GM04503 (cell line): ENCODE data around the gene UBE3B.
A peak's percentile ranks its signal among the peaks of the same experiment; 100 is the strongest.

ENCODE experiments used
- DNase-seq: peaks from one replicate; pipeline ENCODE4 v3.0.0-alpha.2; 2012; ENCODE audit warnings: low read depth

Gene UBE3B

DNA sequence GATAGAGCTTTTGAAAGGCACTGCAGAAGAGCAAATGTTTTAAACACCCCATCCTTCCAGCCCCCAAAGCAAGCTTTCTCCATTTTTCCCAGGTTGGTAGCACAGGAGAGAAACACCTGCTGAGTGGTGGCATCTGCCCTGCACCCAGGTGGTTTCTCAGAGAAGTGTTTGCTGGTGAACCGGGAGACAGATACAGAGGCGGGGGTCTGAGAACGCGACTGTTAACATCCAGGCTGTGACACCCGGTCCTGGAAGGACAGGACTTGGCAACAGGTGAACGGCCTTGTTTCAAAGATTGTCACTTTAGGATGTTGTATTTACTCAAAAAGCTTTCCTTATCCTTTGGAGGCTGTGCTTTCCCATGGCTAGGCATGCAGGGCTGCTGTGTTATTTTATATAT lies 77.3 kb downstream of the UBE3B start:
- DNase-seq, result no peak

DNA sequence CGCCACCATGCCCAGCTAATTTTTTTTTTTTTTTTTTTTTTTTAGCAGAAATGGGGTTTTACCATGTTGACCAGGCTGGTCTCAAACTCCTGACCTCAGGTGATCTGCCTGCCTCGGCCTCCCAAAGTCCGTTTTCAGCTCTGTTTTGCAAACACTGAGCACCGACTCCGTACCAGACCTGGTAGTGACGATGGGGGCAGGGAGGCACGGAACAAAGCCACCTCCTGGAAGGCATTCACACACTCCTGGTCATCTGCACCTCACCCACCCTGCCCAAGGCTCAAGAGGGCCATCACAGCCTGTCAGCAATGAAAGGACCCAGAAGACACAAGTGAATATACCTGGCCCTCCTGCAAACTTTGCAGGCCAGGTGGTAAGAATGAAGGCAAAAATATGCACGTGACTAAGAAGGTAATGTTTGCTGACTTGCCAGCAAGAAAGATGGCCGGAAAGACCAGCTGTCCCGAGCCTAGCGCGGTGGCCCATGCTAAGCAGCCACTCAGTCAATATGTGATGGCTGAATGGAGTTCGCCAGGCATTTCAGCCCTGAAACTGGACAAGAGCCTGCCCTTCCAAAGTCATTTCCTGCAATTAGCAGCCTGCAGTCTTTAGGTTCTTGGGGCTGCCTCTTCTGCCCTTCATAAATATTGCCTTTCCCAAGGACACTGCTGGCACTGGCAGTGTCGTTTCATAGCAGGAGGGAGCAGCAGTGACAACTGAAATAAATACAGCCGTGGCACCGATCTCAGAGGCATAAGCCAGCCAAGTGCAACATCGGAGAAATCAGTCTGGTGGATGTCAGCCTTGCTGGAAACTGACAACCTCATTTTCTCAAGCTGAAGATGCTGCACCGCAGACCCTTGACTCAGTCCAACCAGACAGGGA lies 78.2 kb downstream of the UBE3B start:
- DNase-seq, result no peak

DNA sequence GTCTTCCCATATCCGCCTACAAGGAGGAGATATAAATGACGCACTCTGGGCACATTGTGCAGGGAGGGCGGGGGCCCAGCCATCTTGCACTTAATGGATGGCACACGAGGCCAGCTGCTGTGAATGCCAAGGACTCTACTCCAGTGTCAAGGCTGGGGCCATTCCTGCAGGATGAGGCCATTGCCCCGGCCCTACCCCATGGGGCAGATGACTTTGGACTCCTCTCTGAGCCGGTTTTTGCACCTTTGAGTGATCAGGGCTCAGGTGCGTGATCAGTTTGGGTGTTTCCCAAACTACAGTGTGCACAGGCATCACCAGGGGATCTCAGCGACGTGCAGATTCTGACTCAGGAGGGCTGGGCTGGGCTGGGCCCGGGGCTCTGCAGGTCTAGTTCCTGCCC lies 79.8 kb downstream of the UBE3B start:
- no peak for DNase-seq

DNA sequence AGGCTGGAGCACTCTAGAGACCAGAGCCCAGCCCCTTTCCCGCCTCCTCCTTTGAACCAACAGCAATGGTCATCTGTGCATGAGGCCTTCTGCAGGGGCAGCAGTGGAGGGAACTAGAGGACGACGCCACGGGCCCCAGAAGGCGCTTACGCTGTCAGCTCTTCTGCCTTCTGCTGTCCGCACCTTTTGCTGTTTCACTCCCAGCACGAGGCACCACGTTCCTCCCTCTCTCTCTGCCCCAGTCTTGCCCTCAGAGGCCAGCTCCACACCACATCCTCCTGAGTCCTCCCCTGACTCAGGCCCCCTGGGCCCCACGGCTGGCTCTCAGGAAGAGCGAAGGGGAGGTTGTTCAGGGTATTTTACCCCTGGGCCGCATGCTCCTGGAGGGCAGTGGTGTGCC lies 80.4 kb downstream of the UBE3B start:
- no peak for DNase-seq

DNA sequence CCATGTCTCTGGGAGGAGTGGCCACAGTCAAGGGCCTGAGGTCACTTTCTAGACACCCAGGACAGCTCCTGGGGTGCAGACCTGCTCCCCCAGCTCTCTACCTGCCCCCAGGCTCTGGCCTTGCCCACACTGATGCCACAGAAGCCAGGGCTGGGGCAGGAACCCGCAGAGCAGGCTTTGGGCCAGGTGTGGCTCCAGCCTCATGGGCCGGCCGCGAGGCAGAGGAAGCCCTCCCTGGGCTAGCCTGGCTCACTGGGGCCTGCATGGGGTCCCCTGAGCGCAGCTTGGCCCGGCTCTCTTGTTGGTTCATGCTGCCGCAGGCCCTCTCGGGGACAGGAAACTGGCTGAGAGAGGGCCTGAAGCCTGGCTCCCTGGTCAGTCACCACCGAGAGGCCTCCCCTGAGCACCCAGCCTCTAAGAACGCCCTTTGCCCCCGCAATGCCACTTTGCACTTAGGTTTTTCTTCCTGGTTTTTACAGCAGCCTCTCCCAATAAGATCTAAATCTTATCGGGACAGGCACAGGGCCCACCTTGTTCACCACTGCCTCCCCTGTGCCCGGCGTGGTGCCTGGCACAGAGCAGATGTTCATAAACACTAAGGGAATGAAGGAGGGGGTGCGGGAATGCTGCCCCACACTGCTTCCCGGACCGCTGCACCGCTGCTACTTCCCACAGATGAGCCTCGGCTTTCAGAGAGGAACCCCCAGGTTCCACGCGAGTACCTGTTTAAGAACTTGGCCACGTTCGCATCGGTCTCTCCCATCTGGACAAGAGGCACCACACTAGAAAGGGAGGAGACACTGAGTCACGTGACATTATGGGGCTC lies 81.2 kb downstream of the UBE3B start:
- DNase-seq, result no peak

DNA sequence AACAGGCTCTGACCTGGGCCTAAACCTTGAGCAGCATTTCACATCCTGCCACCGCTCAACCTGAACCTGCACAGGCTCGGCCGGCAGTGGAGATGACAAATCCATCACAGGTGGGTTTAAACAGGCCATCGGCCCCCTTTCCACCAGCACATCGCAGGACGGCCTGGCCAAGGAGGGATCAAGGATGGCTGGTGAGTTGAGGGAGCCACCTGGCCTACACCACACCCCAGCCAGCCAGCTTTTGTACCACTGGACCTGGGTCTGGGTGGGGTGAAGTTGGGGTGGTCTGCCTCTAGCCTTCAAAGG lies 81.7 kb downstream of the UBE3B start:
- DNase-seq, result no peak

DNA sequence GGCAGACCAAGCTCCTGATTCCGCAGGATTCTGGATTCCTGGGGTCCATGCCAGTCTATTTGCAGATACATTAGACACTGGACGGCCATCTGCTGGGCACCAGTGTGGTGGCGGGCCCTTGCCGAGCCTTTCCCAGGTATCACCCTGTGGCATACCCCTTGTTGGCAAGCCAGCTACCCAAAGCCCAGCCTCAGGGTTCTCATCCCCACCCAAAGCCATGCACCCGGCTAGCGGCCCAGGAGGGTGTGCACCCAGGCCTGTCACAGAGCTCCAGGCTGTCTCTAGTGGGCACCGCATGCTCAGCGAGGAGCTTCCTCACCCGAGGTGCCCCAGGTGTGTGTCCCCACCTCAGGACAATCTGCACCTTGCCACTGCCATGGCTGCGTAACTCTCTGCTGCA lies 82.2 kb downstream of the UBE3B start:
- DNase-seq, result no peak

DNA sequence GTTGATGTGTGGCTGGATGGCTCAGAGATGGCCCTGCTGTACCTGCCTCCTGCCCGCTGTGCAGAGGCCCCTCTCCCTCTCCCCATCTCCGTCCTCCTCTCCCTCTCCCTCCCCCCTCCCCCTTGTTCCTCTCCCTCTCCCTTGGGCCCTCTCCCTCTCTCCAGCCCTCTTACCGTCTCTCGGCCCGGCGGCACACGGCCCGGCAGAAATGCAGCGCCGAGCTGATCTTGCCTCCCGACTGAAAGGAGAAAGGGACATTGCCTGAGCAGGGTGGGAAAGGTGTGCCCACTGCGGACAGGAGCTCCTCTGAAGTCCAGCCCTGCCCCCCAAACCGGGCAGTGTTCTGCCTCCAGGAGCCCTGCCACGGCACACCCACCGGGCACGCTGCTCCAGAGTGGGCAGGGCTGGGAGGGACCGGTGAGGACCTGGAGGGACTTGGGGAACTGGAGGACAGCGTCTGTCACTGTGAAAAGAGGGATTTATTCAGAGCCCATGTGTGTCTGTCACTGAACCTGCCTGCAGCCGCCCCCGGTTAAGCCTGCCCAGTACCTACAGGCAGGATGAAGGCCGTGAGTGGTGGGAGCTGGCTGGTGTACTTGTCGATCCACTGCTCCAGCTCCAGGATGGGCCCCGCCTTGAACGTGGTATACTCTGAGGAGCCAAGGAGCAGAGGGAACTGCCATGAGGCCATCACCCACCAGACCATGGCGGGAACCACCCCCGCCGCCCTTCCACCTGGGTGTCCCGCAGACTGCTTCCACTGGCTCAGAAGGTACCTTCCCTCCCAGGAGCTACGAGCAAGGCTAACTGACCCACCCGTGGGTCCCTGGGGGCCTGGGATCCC lies 83.7 kb downstream of the UBE3B start:
- no peak for DNase-seq

DNA sequence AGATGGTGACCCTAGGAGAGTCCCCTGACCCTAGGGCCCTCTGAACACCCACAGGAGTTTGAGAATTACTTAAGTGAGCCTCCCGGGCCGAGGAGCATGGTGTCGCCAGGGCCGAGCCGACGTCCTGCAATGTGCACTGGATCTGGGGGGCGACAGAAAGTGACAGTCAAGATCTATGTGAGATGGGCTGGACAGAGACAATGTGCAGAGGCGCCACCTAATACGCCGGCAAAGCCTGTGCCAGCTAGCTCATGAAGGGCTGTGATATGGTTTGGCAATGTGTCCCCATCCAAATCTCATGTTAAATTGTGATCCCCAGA lies 84.2 kb downstream of the UBE3B start:
- no peak for DNase-seq

DNA sequence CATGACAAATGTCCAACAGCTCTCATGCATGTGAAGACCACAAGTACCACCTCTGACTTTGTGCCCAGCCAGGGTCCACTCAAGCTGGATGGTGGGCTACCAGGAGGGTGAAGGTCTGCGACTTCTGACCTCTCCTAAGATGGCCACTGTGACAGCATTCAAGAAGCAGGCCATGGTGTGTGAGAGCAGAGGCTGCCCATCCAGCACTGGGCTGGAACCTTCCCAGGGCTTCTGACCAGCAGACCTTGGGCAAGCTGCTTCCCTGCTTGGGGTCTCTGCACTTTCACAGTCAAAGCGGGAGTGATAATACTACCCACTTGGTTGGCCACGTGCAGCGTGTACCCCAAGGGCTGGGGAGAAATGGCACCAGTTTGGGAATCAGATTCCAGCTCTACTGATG lies 85.4 kb downstream of the UBE3B start:
- DNase-seq, result no peak

DNA sequence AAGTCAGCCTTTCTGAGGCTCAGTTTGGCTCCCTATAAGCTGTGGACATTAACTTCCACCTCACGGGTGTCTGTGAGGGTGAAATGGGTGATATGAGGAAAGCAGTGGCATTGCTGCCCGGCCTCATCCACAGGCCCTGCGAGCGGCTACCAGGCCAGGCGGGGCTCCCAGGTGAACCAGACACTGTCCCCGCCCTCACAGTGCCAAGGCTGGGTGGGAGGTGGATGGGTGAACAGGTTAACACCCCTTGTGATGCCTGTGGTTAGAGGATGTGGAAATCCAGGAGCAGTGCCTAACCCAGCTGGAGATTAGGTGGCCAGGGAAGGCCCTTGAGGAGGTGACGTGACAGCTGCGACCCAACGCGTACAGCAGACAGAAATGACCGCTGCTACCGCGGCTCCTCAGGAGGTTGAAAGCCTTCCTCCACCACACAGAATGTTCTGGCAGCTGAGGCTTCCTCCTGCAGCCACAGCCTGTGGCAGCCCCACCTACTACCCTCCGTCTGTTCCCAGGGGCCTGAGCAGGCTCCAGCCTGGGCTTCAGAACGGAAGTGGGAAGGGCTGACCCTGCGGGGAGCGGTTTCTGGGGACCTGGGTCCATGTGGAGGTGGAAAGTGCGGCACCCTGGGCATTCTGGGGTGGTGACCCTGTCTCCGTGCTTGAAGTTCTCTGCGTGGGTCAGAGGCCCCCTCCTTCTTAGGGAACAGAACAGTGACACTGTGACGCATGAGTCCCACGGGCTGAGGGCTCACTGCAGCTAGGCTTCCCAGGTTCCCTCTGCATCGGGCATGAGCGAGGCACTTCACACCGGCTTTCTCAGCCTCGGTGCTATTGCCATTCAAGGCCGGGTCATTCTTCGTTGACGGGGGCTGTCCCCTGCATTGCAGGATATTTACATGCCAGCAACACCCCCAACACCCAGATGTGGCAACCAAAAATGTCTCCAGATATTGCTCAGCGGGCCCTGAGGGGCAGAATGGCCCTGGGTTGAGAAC lies 86.2 kb downstream of the UBE3B start:
- DNase-seq, result no peak

DNA sequence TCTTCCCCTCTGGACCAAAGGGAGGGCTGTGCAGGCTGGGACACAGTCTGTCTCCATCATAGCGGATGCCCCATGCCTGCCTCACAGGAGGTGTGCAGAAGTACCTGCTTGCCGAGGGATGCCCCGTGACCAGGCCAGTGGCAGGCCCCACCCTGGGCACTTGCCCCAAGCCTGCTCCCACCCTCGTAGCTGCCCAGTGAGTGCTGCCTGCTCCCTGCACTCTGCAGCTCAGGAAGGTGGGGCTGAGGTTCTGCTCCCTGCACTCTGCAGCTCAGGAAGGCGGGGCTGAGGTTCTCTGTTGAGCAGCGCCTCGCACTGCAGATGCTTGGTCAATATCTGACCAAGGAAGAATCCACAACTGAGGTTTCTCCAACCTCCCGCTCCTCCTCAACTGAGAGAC lies 89.0 kb downstream of the UBE3B start:
- no peak for DNase-seq

DNA sequence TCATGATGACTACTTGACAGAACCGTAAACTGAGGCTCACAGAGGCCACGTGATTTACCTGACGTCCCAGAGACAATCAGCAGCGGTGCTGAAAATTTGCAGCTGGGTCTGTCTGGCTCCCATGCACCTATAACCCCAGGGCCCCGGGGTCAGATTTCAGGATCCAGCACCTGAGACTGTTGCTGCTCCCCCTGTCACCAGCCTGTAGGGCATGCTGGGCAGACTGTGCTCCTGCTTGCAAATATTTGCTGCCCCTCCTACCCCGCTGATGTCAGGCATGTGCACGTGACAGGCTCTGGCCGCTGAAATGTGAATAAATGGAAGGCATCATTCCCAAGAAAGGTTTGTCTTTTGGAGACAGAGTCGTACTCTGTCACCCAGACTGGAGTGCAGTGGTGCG lies 89.9 kb downstream of the UBE3B start:
- no peak for DNase-seq

DNA sequence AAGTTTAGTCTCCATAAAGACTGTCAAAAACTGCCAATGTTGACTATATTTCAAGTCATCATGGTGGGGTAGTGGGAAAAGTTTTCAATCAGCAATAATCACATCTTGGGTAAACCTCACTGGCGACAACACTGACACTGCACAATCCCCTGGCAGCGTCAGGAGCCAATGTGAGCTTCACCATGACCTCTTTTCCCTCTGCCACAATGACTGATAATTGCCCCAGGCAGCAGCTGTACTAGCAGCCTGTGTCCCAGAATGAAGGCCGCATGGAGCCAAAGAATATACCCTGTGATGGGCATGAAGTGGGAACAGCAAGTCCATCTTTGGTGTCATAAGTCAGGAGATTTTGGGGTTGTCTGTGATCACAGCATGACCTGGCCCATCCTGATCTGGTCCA lies 90.5 kb downstream of the UBE3B start:
- DNase-seq, result no peak

DNA sequence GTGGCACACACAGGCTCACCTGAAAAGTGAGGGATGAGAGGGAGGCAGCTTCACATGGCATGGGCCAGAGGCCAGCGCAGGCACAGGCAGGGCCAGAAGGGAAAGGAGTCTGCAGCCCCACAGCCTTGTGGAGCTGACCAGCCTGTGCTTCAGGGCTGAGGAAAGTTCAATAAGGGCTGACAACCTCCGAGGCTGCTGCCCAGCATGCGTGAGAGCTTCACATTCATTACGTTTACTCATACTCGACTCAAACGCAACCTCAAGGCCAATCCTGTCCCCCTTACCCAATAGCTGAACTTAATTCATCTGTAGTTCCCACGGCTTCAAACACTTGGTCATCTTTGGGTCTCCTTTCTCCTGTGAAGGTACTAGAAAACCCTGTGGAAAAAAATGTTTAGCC lies 91.1 kb downstream of the UBE3B start:
- no peak for DNase-seq

DNA sequence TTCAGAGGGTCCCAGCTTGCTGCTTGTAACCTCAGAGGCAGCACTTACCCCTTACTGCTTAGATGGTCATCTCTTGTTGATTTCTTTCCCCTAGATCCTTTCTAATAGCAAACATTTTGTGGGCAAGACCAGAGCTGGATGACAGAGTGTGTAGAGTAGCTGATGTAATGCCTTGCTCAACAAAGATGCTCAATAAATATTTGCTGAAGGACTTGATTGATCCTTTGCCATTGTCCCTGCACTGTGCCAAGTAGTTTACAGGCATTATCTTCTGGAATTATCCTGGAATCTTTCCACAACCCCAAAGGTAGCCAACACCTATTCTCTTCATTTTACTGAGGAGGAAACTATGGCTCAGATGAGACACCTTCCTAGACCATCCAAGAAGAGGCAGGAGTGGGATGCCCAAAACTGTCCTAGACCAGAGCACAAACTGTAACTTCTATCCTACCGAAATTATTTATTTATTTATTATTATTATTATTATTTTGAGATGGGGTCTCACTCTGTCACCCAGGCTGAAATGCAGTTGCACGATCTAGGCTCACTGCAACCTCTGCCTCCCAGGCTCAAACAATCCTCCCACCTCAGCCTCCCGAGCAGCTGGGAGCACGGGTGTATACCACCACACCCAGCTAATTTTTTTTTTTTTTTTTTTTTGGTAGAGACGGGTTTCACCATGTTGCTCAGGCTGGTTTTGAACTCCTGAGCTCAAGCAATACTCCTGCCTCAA lies 94.5 kb downstream of the UBE3B start:
- DNase-seq, result no peak

DNA sequence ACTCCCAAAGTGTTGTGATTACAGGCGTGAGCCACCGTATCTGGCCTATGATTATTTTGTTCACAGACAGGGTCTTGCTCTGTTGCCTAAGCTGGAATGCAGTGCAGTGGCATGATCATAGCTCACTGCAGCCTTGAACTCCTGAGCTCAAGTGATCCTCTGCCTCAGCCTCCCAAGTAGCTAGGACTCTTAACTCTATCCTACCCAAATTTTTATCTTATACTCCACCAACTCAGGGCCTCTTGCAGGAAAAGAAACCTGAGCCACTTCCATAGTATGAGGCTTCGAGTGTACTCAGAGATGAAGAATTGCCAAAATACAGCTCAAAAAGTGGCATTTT lies 95.0 kb downstream of the UBE3B start:
- DNase-seq, result no peak

DNA sequence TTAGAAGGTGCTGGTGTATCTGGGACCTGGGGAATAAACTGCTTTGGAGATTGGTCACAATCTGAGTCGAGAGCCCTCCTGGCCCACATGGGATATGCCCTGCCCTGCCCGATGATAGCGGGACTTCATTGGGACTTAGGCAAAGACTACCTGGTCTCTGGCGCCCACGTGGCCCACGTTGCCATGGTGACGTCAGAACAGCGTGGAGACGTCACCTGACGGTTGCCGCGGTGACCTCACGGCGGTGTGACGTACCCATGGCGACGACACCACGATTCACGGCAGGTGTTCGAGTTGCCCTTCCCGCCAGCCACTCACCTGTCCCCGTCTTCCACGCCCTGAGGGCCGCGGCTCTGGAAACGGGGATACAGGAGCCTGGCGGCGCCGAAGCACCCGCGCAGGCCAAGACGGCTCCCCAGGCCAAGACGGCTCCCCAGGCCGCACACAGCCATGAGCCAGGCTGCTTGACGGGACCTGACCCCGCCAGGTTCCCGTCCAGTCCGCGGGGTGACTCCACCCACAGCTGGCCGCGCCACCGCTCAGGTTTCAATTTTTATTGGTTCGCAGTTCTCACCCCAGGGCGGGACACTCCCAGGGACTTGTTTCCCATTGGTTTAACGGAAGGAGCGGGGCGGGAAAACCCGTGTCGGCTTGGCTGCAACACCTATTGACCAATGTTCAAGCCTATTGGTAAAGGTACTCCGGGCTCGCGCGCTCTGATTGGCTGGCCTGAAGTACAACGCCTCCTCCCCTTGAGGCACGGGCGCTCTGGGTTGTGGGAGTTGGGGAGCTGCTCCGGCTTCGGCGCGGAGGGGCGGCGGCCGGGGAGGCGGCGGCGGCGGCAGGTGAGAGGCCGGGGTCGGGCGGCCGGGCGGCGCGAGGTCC lies 95.8 kb downstream of the UBE3B start, which contains the start of the genes MMAB and MVK:
MMAB (minus strand) TSS at position 476 of the 885 bp plus-strand sequence; CDS start at position 452, 24 bp downstream.
MVK (plus strand) TSS at position 766 of the 885 bp plus-strand sequence. CDS start 1,029 bp downstream, outside the sequence.
- peak; percentile 94 for DNase-seq

DNA sequence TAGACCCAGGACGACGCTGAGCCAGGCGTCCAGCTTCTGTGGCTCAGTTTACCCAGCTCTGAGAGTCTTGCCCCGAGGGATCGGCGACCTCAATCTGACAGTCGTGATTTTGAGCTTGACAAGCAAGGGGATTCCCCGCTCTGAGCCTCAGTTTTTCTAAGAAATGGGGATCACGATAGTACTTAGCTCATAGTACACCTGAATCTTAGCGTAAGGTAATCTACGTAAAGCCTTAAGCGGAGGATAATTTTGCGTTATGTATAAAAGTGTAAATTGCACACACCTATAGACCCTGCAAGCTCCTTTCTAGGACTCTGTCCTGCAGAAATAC lies 96.4 kb downstream of the UBE3B start:
- DNase-seq, result no peak

DNA sequence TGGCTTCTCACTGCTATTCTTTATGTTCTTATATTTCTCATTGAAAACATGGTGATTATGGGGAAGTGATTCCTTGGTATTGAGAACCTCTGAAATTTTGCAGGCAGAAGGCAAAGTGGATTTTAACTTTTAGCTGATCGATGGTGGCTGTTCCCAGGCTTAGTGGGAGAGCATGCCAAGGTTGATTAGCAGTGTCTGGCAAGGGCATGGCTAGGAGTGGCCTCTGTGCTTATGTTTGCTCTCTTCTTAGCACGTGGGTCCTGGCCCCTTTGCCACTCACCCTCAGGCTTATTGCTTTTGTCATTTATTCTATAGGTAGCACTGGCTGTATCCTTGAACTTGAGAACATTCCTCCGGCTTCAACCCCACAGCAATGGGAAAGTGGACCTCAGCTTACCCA lies 98.2 kb downstream of the UBE3B start:
- DNase-seq, result no peak
